Activated CD4-positive, alpha-beta T cell treated with anti-CD3 and anti-CD28 coated beads for 1 hour (primary cell): ENCODE data around the gene CLEC4G.
A peak's percentile ranks its signal among the peaks of the same experiment; 100 is the strongest.

Experiments used
- DNase-seq: peaks from one replicate; pipeline ENCODE4 v3.0.0-alpha.2; 2020

The CLEC4G gene

DNA sequence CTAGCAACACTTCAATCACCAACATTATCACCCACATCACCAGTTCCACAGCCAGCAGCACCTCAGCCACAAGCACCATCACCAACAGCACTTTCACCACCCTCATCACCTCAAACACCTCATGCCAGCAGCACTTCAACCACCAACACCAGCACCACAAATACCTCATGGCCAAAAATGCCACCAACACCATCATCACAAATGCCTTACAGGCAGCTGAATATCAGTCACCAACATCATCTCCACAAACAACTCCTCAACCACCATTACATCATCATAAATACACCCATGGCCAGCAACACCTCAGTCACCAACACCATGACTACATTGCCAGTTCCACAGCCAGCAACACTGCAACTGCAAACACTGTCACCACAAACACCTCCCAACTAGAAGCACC, 40.4 kb downstream of the CLEC4G start:
- DNase-seq, result no peak

- no peak for DNase-seq
Measured at GRCh38 chr19:7690779-7691258, 41.1 kb downstream of the CLEC4G start.

GRCh38 chr19:7689165-7689564, 42.7 kb downstream of the CLEC4G start:
- no peak for DNase-seq

DNA sequence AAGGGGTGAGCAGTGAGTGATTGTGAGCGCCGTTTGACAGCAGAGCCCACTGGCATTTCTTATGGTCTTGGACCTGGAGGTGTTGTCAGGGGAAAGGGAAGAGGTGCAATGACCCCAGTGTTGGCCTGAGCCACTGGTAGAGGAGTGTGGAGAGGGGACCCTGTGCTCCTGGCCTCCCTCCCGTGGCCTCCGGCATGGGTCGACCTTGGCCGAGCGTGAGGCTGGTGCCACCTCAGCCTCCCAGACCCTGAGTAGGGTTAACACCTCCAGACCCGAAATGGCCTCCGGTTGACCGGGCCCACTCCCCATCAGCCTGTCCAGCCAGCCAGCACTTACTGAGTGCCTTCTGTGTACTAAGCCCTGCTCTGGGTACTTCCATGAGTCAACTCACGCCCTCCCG, 44.7 kb downstream of the CLEC4G start:
- DNase-seq, result no peak

GRCh38 chr19:7685546-7686445, 46.1 kb downstream of the CLEC4G start:
- DNase-seq, result no peak

GRCh38 chr19:7682175-7682855, 49.6 kb downstream of the CLEC4G start:
- no peak for DNase-seq

DNA sequence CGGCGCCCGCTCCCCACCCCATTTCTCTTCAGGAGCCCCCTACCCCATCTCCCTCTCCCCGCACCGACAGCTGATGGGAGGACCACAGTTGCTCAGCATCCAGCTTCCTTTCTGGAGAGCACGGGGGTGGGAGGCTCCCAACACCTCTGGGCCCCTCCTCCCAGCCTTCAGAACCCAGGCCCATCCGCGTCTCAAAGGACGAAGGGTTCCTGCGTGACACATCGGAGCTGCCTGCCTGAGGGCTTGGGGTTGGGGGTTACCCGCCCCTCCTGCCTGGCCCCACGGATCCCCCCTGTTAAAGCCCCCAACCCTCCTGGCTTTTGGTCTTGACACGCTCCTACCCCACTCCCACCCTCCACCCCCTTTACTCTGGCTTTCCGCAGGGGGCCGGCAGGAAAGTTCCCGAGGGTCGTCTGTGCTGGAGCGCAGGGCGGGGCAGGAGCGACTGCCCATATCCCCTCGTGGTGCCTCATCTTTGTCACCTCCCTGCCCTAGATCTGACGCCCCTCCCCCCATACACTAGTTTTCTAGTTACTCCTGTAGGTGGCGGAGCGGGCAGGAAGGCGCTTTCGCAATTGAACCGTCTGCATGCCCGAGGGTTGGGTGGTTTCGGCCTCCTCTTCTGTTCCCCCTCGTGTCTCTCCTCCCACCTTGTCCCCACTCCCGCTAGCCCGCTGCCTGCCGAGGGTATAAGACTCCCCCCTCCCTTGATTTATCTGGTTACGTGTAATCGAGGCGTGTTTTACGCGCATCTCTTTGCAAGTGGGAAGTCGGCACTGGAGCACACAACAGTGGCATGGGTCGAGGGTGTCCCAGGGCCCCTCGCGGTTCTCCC, 50.4 kb downstream of the CLEC4G start:
- peak; percentile 68 for DNase-seq

GRCh38 chr19:7680606-7681339, 51.1 kb downstream of the CLEC4G start, which contains the start of gene TRAPPC5:
Gene TRAPPC5 (plus strand): TSS chr19:7680833. CDS start chr19:7682254, 1,421 bp downstream.
- DNase-seq, result peak; percentile 82

GRCh38 chr19:7679771-7680605, 51.9 kb downstream of the CLEC4G start:
- DNase-seq, result no peak

- DNase-seq, result peak; percentile 59
Measured at GRCh38 chr19:7678971-7679751, 52.7 kb downstream of the CLEC4G start.
